ENCODE data around the gene ZNF134. TPM values are rescaled to one million over a fixed set of nuclear protein-coding genes. Genes with fewer than 3 reads are reported as not detected.

Gene ZNF134
- total and polyA plus RNA-seq, 12 donors: 3.2 to 25.2 (median 18.9) TPM

DNA sequence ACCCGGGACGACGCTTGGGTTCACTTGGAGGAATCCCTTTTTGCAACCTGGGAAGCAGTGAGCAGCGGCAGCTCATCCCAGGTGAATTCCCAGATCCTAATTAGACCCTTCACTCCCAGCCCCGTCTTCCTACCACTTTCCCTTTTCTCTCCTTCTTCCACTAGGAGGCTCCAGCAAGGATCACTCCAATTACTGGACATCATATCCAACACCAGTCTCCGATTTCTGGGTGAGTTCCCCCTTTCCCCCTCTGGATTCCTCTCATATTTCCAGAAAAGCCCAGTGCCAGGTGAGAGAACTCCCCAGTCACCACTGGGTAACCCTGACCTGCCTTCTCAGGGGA is 37.6 kb downstream of the ZNF134 start:
- no peak overlapping the region for H3K4me3 ChIP-seq
- 41 to 47% (median 44%) methylated on average over 6 of the region's 6 CpGs for WGBS, 4 donors

DNA sequence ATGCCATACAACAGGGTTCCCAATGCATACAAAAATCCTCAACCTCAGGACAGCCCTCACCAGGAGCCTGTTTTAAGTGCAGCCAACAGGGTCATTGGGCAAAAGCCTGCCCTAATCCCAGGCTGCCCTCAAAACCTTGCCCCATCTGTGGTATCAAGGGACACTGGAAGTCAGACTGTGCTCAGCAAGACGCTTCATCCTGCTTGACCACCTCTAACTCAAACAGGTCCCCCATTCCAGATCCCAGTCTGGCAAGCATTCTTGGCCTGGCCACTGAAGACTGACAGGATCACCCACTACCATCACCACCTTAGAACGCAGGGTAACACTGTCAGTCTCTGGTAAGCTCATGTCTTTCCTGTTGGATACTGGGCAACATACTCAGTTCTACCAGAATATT is 39.6 kb downstream of the ZNF134 start:
- Histone ChIP-seq H3K4me1 (replicated peaks in 1 of 2) (no peaks in the 10 kb centered on the region), H3K27me3 (no peaks in the 10 kb centered on the region), H3K9me3 (replicated peaks in 1 of 3) (no peaks in the 10 kb centered on the region), H3K36me3 (replicated peaks in 1 of 2) (no peaks in the 10 kb centered on the region), H3K4me3 (no peak overlapping the region), H3K27ac (no peak overlapping the region)
- DNase-seq: no peak
- intact Hi-C loops (cut with DNase I): no loop called here
- 76 to 100% (median 85%) methylated on average over 1 to 2 of the region's 2 CpGs for WGBS, 4 donors
- TF ChIP-seq POLR2A (IDR thresholded peaks at IDR 0.05): no peak
- TF ChIP-seq, protein P1, sequence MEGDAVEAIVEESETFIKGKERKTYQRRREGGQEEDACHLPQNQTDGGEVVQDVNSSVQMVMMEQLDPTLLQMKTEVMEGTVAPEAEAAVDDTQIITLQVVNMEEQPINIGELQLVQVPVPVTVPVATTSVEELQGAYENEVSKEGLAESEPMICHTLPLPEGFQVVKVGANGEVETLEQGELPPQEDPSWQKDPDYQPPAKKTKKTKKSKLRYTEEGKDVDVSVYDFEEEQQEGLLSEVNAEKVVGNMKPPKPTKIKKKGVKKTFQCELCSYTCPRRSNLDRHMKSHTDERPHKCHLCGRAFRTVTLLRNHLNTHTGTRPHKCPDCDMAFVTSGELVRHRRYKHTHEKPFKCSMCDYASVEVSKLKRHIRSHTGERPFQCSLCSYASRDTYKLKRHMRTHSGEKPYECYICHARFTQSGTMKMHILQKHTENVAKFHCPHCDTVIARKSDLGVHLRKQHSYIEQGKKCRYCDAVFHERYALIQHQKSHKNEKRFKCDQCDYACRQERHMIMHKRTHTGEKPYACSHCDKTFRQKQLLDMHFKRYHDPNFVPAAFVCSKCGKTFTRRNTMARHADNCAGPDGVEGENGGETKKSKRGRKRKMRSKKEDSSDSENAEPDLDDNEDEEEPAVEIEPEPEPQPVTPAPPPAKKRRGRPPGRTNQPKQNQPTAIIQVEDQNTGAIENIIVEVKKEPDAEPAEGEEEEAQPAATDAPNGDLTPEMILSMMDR (IDR thresholded peaks at IDR 0.05): no peak

More for the DNA sequence above, 37.6 kb downstream of the ZNF134 start:
- no peak for DNase-seq
- H3K27me3 ChIP-seq: no peaks in the 10 kb centered on the region
- intact Hi-C loops (cut with DNase I): no loop called here
- H3K27ac ChIP-seq: no peak overlapping the region
- H3K9me3 ChIP-seq (replicated peaks in 1 of 3): no peaks in the 10 kb centered on the region
- H3K4me1 ChIP-seq (replicated peaks in 1 of 2): no peaks in the 10 kb centered on the region
- TF ChIP-seq POLR2A (IDR thresholded peaks at IDR 0.05): no peak
- TF ChIP-seq, protein P1 (IDR thresholded peaks at IDR 0.05): no peak
- H3K36me3 ChIP-seq (replicated peaks in 1 of 2): no peaks in the 10 kb centered on the region

DNA sequence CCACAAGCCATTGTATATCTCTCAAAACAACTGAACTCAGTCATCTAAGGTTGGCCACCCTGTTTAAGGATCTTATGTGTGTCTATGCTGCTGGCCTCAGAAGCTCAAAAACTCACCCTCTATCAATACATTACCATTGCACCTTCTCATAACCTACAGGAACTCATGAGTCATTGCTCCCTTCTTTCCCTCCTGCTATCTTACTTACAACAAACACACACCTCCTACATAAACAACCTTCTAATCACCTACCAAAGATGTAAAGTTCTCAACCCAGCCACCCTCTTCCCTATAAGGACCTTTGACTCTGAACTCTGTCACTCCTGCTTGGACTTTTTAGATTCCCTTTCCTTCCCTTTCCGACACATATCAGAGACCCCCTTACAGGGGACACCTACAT is 41.4 kb downstream of the ZNF134 start:
- Histone ChIP-seq H3K9me3 (replicated peaks in 1 of 3) (no peaks in the 10 kb centered on the region), H3K4me1 (replicated peaks in 1 of 2) (no peaks in the 10 kb centered on the region), H3K4me3 (no peak overlapping the region), H3K27ac (no peak overlapping the region), H3K27me3 (no peaks in the 10 kb centered on the region), H3K36me3 (replicated peaks in 1 of 2) (no peaks in the 10 kb centered on the region)
- intact Hi-C loops (cut with DNase I): no loop called here
- WGBS, 4 donors: 90 to 100% (median 95%) methylated on average over 1 of the region's 1 CpG
- DNase-seq: no peak
- TF ChIP-seq POLR2A (IDR thresholded peaks at IDR 0.05): no peak
- TF ChIP-seq, protein P1 (IDR thresholded peaks at IDR 0.05): no peak

DNA sequence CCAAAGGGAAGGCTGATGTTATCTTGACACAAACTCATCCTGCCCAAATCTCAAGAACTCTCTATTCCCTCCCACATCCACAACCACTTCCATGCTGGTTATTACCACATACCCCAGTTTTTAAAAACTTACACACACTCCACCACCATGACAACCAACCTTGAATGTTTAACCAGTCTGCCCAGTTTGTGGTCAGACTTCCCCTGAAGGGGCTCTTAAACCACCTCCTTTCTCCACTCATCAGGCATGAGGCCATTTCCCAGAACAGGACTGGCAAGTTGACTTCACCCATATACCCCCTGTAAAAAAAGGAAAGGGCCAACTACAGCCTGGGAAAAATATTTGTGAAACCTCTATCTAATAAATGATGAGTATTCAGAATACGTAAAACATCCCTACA is 42.3 kb downstream of the ZNF134 start:
- Histone ChIP-seq H3K9me3 (replicated peaks in 1 of 3) (no peaks in the 10 kb centered on the region), H3K4me1 (replicated peaks in 1 of 2) (no peaks in the 10 kb centered on the region), H3K4me3 (no peak overlapping the region), H3K36me3 (replicated peaks in 1 of 2) (no peaks in the 10 kb centered on the region), H3K27me3 (no peaks in the 10 kb centered on the region), H3K27ac (no peak overlapping the region)
- intact Hi-C loops (cut with DNase I): no loop called here
- WGBS, 4 donors: 38 to 77% (median 66%) methylated on average over 1 of the region's 1 CpG
- TF ChIP-seq, protein P1 (IDR thresholded peaks at IDR 0.05): no peak
- no peak for TF ChIP-seq POLR2A (IDR thresholded peaks at IDR 0.05)
- DNase-seq: no peak
